GM18511 (cell line): ENCODE results near the gene NOL12.

Experiments used
- ATAC-seq: cut with Tn5 transposase; IDR thresholded peaks from one replicate; pipeline ENCODE4 v1.9.1; 2021; ENCODE audit warnings: mild to moderate bottlenecking, moderate library complexity; ENCODE audit not compliant: unreplicated experiment

Gene NOL12

GRCh38 chr22:37741312-37741795 lies 55.2 kb downstream of the NOL12 start:
- ATAC-seq = no peak

- no peak for ATAC-seq
These were observed 56.4 kb downstream of the NOL12 start for GRCh38 chr22:37742376-37743171.
